GM12872 (cell line): ENCODE results near the gene PRSS21.

Experiments
- TF ChIP-seq, protein P1 (sequence below): IDR thresholded peaks from 3 replicates; pipeline ENCODE4 v1.5.1; 2011; ENCODE audit warnings: low read depth, mild to moderate bottlenecking, low read length, moderate library complexity; ENCODE audit not compliant: insufficient read depth

The PRSS21 gene

DNA sequence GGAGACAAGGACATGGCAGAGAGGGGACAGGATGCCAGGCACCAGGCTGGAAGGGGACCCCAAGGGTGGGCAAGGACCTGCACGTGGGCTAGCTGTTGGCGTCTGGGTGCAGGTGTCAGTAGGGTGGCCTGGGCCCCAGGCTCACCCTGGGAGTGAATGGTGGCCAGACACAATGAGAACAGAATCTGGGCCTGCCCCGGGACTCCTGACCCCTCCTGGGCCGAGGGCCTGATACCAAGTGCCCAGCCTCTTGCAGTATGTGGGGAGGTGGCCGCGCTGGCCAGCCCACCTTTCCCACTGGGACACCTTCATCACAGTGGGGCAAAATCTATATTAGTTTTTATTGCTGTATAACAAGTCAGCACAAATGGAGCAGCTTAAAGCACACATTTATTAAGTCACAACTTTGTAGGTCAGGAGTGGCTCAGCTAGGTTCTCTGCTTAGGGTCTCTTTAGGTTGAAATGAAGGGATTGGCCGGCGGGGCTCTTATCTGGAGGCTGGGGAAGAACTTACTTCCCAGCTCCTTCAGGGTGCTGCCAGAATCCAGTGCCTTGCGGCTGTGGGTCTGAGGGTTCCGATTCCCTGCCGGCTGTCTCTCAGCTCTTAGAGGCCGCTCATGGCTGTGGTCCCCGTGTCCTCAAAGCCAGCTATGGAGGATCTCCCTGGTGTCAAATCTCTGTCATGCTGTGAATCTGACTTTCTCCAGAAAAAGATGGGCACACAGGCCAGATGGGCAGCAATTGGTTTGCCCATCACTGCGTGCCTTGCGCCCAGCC lies 33.3 kb upstream of the PRSS21 start:
- TF ChIP-seq, protein P1, sequence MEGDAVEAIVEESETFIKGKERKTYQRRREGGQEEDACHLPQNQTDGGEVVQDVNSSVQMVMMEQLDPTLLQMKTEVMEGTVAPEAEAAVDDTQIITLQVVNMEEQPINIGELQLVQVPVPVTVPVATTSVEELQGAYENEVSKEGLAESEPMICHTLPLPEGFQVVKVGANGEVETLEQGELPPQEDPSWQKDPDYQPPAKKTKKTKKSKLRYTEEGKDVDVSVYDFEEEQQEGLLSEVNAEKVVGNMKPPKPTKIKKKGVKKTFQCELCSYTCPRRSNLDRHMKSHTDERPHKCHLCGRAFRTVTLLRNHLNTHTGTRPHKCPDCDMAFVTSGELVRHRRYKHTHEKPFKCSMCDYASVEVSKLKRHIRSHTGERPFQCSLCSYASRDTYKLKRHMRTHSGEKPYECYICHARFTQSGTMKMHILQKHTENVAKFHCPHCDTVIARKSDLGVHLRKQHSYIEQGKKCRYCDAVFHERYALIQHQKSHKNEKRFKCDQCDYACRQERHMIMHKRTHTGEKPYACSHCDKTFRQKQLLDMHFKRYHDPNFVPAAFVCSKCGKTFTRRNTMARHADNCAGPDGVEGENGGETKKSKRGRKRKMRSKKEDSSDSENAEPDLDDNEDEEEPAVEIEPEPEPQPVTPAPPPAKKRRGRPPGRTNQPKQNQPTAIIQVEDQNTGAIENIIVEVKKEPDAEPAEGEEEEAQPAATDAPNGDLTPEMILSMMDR, result no peak

DNA sequence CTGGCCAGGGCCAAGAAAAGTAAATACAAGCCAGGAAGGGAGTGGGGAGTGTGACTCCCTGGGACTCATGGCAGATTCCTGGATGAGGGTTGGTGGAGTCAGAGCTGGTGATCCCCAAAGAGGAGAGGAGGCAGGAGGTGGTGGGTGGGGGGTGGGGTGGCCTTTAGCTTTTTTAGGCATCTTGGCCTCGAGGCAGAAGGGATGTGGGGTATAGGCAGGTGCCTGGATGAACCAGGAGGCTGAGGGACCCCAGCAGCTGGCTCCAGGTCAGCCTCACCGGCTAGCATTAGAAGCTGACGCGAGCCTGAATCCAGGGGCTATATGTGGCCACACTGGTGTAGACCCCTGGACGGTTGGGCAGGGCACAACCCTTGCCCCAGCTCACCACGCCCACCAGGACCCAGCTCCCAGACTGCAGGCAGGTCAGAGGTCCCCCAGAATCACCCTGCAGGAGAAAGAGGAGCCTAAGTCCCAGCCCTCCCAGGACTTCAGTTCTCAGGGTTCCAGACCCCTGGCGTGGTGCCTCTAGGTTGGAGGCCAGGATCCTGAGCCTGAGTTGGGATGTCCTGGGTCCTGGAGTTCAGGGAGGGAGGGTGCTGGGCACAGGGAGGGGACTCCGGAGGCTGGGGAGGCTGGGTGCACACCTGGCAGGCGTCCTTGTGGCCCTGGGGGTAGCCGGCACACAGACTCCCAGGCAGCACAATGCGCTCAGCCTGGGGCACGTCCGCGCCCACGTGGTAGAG lies 32.5 kb upstream of the PRSS21 start:
- TF ChIP-seq, protein P1, result no peak

DNA sequence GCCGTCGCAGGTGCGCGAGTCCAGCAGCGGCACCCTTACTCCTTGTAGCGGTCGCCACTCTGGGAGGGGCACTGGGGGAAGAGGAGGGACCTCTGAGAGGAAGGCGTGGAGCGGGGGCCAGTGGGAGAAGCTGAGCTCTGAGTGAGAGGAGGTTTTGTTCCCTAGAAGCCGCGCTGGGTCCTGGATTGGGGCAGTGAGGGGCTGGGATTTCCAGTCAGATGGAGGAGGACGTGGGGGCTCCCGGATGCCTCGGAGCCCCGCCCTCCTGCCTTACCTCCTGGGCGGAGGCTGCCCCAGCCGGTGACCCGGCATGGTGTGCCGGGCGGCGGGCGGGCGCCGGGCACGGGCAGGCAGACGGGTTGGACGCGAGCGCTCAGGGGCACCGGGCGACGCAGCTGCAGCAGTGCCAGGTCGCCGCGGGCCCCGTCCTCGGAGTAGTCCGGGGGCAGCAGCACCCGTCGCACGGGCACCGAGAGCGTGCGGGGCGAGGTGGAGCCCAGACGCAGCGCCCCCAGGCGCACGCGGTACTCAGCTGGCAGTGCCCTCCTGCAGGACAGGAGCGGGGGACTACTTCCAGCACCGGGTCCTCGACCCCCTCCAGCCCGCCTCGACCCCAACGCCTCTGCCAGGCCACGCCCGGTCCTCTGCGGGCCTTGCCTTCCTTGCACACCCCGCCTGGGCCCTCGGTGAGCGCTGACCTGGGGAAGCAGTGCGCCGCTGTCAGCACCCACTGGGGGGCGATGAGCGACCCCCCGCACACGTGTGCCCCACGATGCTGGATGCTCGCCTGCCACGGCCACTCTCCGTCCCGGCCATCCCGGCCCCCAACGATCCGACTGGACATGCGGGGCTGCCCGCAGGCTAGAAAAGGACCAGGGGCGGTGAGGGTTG lies 31.7 kb upstream of the PRSS21 start:
- TF ChIP-seq, protein P1, result no peak; the same call in 2 of the 3 replicates

DNA sequence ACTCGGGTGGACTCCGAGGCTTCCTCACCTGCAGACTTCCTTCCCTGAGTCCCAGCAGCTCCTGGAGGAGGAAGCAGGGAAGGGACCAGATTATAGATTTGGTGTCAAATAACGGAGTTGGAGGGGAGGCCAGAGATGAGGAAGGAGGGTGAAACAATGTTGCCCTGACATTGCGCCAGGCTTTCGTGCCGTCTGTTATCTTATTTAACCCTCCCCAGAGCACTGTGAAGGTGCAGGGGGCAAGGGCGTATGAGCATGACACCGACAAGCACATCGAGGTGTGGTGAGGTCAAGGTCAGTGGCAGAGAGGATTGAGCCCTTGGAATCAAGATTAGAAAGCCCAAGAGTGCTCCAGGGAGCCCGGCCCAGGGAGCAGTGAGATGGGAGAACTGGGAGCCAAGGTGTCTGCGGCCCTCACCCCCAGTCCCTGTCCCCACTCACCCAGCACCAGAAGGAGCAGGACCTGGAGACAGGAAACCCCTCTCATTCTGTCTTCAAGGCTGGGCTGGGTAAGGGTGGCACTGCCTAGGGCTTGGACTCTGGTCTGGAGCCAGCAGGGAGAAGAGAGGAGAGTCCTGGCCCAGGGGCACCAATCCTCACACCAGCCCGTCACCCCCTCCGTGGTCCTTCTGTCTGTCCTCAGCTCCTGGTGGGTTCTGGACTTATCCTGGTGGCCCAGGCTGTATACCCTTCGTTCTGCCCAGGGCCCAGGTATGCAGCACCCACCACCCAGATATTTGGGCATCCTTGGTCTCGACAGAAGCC lies 30.8 kb upstream of the PRSS21 start:
- TF ChIP-seq, protein P1, result no peak

- TF ChIP-seq, protein P1, result no peak
These were observed 30.2 kb upstream of the PRSS21 start for GRCh38 chr16:2786826-2787151.

GRCh38 chr16:2787406-2787805 lies 29.6 kb upstream of the PRSS21 start, which contains the start of gene PRSS33:
Gene PRSS33 (minus strand): TSS chr16:2787560. CDS start chr16:2786547, 1,013 bp downstream.
- TF ChIP-seq, protein P1, result no peak
